Right renal cortex interstitium (tissue), 3 donors: ENCODE results near the gene ALOX12. TPM values are rescaled to one million over a fixed set of nuclear protein-coding genes. Genes with fewer than 3 reads are reported as not detected.

Experiments used
- DNase-seq, 3 donors: peaks; one replicate each; pipeline ENCODE4 v3.0.0-alpha.2; 2013; ENCODE audit warnings: low read depth in 3 of 3, low spot score in 2 of 3
- polyA plus RNA-seq, 3 donors: library from polyadenylated mRNA; unstranded; fragments of 120-200 nt; gene quantifications; one replicate each; pipeline ENCODE4 v1.2.1, GENCODE V29; 2013; ENCODE audit not compliant: insufficient read length in 3 of 3

Gene ALOX12
- polyA plus RNA-seq, 3 donors: 1.8 to 2.8 (median 2.1) TPM

GRCh38 chr17:7020894-7021664 is 25.2 kb downstream of the ALOX12 start:
- no peak for DNase-seq

GRCh38 chr17:7021993-7022778 is 26.3 kb downstream of the ALOX12 start:
- no peak for DNase-seq

GRCh38 chr17:7022781-7023571 is 27.1 kb downstream of the ALOX12 start, which contains the start of gene BCL6B:
Gene BCL6B, plus strand, starts transcription at chr17:7023050. Its CDS starts 622 bp downstream, at chr17:7023672.
- DNase-seq: no peak

- no peak for DNase-seq
These were observed 27.9 kb downstream of the ALOX12 start for GRCh38 chr17:7023576-7024401.

- DNase-seq: no peak
These were observed 28.5 kb downstream of the ALOX12 start for GRCh38 chr17:7024402-7024785.

- no peak for DNase-seq
These were observed 29.4 kb downstream of the ALOX12 start for GRCh38 chr17:7025245-7025644.

GRCh38 chr17:7026471-7027115 is 30.7 kb downstream of the ALOX12 start:
- no peak for DNase-seq

- no peak for DNase-seq
These were observed 31.5 kb downstream of the ALOX12 start for GRCh38 chr17:7027335-7027734.

GRCh38 chr17:7029096-7029495 is 33.2 kb downstream of the ALOX12 start:
- DNase-seq: no peak

- DNase-seq: no peak
These were observed 33.8 kb downstream of the ALOX12 start for GRCh38 chr17:7029659-7030058.

GRCh38 chr17:7034955-7035590 is 39.2 kb downstream of the ALOX12 start:
- no peak for DNase-seq

GRCh38 chr17:7035591-7036368 is 39.9 kb downstream of the ALOX12 start, which contains the start of gene SLC16A13:
Gene SLC16A13, plus strand, starts transcription at chr17:7036015. Its CDS starts 368 bp downstream, at chr17:7036383.
- peak in 2 of 3 donors; percentile 88 to 89 for DNase-seq

- DNase-seq: no peak
These were observed 42.4 kb downstream of the ALOX12 start for GRCh38 chr17:7038025-7038862.

- DNase-seq: no peak
These were observed 44.0 kb downstream of the ALOX12 start for GRCh38 chr17:7039832-7040231.

GRCh38 chr17:7041607-7042500 is 46.0 kb downstream of the ALOX12 start:
- no peak for DNase-seq

- no peak for DNase-seq
These were observed 46.8 kb downstream of the ALOX12 start for GRCh38 chr17:7042501-7043181.
